GM18907 (cell line): ENCODE data around the gene MC4R.

Experiments used
- ATAC-seq: cut with Tn5 transposase; IDR thresholded peaks from one replicate; pipeline ENCODE4 v1.9.1; 2021; ENCODE audit warnings: mild to moderate bottlenecking, moderate library complexity; ENCODE audit not compliant: unreplicated experiment

Gene MC4R

DNA sequence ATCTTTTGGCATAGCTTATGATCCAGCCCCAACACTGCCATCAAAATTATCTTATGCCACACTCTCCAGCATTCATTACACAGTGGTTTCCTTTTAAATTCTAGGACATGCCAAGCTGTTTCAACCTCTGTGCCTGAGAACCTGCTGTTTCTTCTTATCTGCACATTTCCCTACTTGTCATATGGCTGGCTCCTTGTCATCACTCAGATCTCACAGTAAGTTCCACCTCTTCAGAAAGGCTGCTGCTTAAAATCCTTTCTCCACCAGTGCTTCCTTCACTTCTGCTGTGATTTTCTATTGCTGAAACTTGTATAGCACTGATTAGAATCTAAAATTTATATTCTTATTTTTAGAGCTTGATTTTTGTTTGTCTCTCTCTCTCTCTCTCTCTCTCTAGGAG is 43.4 kb downstream of the MC4R start:
- no peak for ATAC-seq

DNA sequence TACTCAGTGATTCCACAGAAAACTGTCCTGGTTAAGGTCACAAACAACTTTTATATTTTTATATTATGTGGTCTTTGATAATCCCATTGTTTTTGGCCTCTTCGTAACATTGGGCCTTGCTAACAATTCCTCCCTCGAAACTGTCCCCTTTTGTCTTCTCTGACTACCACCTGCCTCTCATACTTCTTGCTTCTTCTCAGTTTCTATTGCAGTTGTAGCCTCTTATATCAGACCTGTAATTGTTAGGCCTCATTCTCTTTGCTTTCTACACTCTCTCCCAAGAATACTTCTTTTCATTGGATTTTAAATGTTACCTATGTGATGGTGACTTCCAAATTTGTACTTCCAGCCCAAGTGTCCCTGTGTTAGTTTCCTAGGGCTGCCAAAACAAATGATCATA is 44.7 kb downstream of the MC4R start:
- no peak for ATAC-seq

DNA sequence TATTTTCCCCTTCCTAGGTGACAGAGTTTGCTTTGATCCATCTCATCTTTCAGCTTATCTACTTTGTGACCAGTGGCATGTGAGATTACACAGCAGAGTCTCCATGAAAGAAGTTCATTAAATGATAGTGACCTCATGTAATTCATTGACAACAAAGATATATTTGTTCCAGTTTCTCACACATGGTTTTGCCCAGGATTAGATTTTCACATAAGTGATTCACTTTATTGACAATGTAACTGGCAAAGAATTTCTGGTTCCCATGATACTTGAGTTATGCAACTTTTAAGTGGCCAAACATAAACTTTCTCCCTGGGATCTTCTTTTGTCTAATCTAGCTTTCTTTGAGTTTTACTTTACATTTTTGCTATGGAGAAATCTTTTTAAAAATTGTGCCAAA is 50.0 kb downstream of the MC4R start:
- ATAC-seq, result no peak
